HEK293 (cell line): Measurements from ENCODE around the gene RANGAP1.

Experiments used
- BCL11B ChIP-seq: fragments of 450-650 bp; formaldehyde crosslinking; IDR thresholded peaks from 2 replicates; pipeline ENCODE4 v1.5.1; 2016; ENCODE audit warnings: low read depth, missing biosample characterization, missing genetic modification characterization
- KLF17 ChIP-seq: fragments of 450-650 bp; formaldehyde crosslinking; IDR thresholded peaks from 2 replicates; pipeline ENCODE4 v1.5.1; 2016; ENCODE audit warnings: missing biosample characterization, missing genetic modification characterization
- PATZ1 ChIP-seq: fragments of 450-650 bp; formaldehyde crosslinking; IDR thresholded peaks from 2 replicates; pipeline ENCODE4 v1.5.1; 2016; ENCODE audit warnings: missing biosample characterization, missing genetic modification characterization
- PRDM10 ChIP-seq: fragments of 450-650 bp; formaldehyde crosslinking; IDR thresholded peaks from 2 replicates; pipeline ENCODE4 v1.5.1; 2016; ENCODE audit warnings: missing biosample characterization, missing genetic modification characterization
- ZBTB44 ChIP-seq: fragments of 450-650 bp; IDR thresholded peaks from 2 replicates; pipeline ENCODE4 v1.5.1; 2018; ENCODE audit warnings: missing biosample characterization, mild to moderate bottlenecking, missing genetic modification characterization
- ZBTB49 ChIP-seq: fragments of 450-650 bp; formaldehyde crosslinking; IDR thresholded peaks from 2 replicates; pipeline ENCODE4 v1.5.1; 2016; ENCODE audit warnings: missing biosample characterization, missing genetic modification characterization, low read depth
- ZFHX2 ChIP-seq: fragments of 450-650 bp; formaldehyde crosslinking; conservative IDR thresholded peaks from 2 replicates; pipeline ENCODE4 v1.5.1; 2016; ENCODE audit warnings: missing biosample characterization, missing genetic modification characterization
- ZNF138 ChIP-seq: fragments of 450-650 bp; formaldehyde crosslinking; IDR thresholded peaks from 2 replicates; pipeline ENCODE4 v1.5.1; 2016; ENCODE audit warnings: missing biosample characterization, missing genetic modification characterization, borderline replicate concordance
- ZNF146 ChIP-seq: fragments of 450-650 bp; formaldehyde crosslinking; IDR thresholded peaks from 2 replicates; pipeline ENCODE4 v1.5.1; 2016; ENCODE audit warnings: missing biosample characterization, missing genetic modification characterization
- ZNF148 ChIP-seq: fragments of 450-650 bp; formaldehyde crosslinking; IDR thresholded peaks from 2 replicates; pipeline ENCODE4 v1.5.0; 2017; ENCODE audit warnings: missing biosample characterization, missing genetic modification characterization, borderline replicate concordance
- ZNF169 ChIP-seq: fragments of 450-650 bp; formaldehyde crosslinking; IDR thresholded peaks from 2 replicates; pipeline ENCODE4 v1.5.1; 2016; ENCODE audit warnings: missing biosample characterization, missing genetic modification characterization
- ZNF18 ChIP-seq: fragments of 450-650 bp; formaldehyde crosslinking; IDR thresholded peaks from 2 replicates; pipeline ENCODE4 v1.5.1; 2016; ENCODE audit warnings: missing biosample characterization, missing genetic modification characterization
- ZNF311 ChIP-seq: fragments of 450-650 bp; formaldehyde crosslinking; IDR thresholded peaks from 2 replicates; pipeline ENCODE4 v1.5.1; 2017; ENCODE audit warnings: missing biosample characterization, missing genetic modification characterization, borderline replicate concordance
- ZNF473 ChIP-seq: fragments of 450-650 bp; formaldehyde crosslinking; IDR thresholded peaks from 2 replicates; pipeline ENCODE4 v1.5.1; 2017; ENCODE audit warnings: missing biosample characterization, missing genetic modification characterization
- ZNF501 ChIP-seq: fragments of 450-650 bp; formaldehyde crosslinking; IDR thresholded peaks from 2 replicates; pipeline ENCODE4 v1.5.1; 2016; ENCODE audit warnings: missing biosample characterization, missing genetic modification characterization
- ZNF571 ChIP-seq: fragments of 450-650 bp; formaldehyde crosslinking; IDR thresholded peaks from 2 replicates; pipeline ENCODE4 v1.5.0; 2017; ENCODE audit warnings: missing biosample characterization, missing genetic modification characterization
- ZNF639 ChIP-seq: fragments of 450-650 bp; formaldehyde crosslinking; IDR thresholded peaks from 2 replicates; pipeline ENCODE4 v1.5.1; 2016; ENCODE audit warnings: missing biosample characterization, missing genetic modification characterization
- ZNF660 ChIP-seq: fragments of 450-650 bp; IDR thresholded peaks from 2 replicates; pipeline ENCODE4 v1.5.1; 2018; ENCODE audit warnings: missing biosample characterization, mild to moderate bottlenecking, missing genetic modification characterization
- ZNF76 ChIP-seq: fragments of 450-650 bp; formaldehyde crosslinking; IDR thresholded peaks from 2 replicates; pipeline ENCODE4; 2016; ENCODE audit warnings: low read depth, missing biosample characterization, missing genetic modification characterization, borderline replicate concordance
- ZSCAN23 ChIP-seq: fragments of 450-650 bp; formaldehyde crosslinking; IDR thresholded peaks from 2 replicates; pipeline ENCODE4 v1.5.1; 2016; ENCODE audit warnings: missing biosample characterization, missing genetic modification characterization
- ZSCAN30 ChIP-seq: fragments of 450-650 bp; IDR thresholded peaks from 2 replicates; pipeline ENCODE4 v1.5.1; 2018; ENCODE audit warnings: missing biosample characterization, mild to moderate bottlenecking, missing genetic modification characterization, moderate library complexity

RANGAP1 gene

GRCh38 chr22:41204992-41205900 lies 80.7 kb downstream of the RANGAP1 start, which contains the start of gene L3MBTL2 (continued):
- TF ChIP-seq ZNF148 (tag by site-specific recombination) (no peak), ZBTB49 (tag by site-specific recombination) (no peak), ZNF639 (tag by site-specific recombination) (no peak), ZNF660 (no peak), ZNF571 (tag by site-specific recombination) (no peak), ZSCAN23 (tag by site-specific recombination) (no peak), ZNF311 (no peak), ZNF138 (no peak), ZNF169 (tag by site-specific recombination) (no peak), ZNF146 (tag by site-specific recombination) (no peak), ZNF501 (peak; percentile 65; the same call in 1 of the 2 replicates), PATZ1 (tag by site-specific recombination) (peak; percentile 36; the same call in 1 of the 2 replicates), ZSCAN30 (tag by site-specific recombination) (no peak), ZNF76 (tag by site-specific recombination) (peak; percentile 98), BCL11B (tag by site-specific recombination) (no peak), PRDM10 (peak; percentile 71; the same call in 1 of the 2 replicates), ZNF18 (no peak), ZNF473 (tag by site-specific recombination) (no peak), ZBTB44 (tag by site-specific recombination) (no peak), ZFHX2 (tag by site-specific recombination) (peak; percentile 88), KLF17 (peak; percentile 71; the same call in 1 of the 2 replicates)
